GM21423 (cell line): ENCODE results near the gene CCDC88C.

Source experiments
- ATAC-seq: cut with Tn5 transposase; IDR thresholded peaks from one replicate; pipeline ENCODE4 v1.9.1; 2021; ENCODE audit warnings: mild to moderate bottlenecking, moderate library complexity; ENCODE audit not compliant: unreplicated experiment

Gene CCDC88C

DNA sequence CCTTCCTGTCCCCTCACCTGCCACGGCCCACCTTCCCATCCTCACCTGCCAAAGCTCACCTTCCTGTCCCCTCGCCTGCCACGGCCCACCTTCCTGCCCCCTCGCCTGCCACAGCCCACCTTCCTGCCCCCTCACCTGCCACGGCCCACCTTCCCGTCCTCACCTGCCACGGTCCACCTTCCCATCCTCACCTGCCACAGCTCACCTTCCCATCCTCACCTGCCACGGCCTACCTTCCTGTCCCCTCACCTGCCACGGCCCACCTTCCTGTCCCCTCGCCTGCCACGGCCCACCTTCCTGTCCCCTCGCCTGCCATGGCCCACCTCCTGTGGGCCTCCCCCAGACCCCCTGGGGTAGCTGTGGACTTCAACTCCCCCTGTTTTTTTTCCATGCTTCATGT lies 124.3 kb downstream of the CCDC88C start:
- ATAC-seq, result no peak

DNA sequence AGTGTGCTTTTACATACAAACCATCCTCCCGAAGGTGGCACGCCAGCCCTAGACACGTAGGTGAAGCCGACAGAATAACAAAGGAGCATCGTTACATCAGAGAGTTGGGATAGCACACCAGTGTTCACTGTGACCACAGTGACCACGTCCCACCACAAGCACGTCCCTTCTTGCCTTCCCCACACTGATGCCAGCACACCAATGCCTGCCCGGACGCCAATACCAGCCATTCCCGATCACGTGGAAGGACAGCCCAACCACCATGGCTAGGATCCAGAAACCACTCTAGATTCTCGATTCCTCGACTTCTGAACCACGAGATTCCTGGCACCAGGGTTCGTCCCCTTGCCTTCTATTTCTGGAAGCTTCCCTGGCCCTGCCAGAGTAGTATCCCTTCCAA lies 125.1 kb downstream of the CCDC88C start:
- no peak for ATAC-seq

DNA sequence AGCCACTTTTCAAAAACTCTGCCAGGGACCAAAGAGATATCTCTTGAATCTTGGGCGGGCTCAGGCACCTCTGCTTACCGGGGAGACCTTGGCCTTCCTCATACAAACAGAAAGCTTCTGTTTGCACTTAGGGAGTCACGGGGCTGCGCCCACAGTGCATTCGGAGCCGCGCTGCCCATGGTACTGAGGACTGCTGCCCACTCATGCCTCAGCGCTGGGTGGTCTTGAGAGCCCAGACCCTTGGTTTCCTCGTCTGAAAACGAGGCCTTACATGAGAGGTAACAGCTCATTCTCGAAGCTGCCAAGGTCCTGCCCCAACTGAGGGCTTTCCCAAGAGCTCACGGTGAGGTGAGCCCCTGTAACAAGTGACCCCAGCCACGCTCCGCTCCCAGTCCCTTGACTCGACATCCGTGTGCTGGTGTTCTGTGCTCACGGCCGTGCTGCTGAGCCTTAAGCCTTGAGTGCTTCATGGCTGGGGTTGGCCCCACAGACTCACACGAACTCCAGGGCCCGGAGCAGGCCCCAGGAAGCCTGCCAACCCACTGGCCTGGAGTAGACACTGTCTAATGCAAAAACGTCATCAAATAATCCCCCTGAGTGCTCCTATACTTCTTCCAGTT lies 125.7 kb downstream of the CCDC88C start:
- ATAC-seq, result no peak

DNA sequence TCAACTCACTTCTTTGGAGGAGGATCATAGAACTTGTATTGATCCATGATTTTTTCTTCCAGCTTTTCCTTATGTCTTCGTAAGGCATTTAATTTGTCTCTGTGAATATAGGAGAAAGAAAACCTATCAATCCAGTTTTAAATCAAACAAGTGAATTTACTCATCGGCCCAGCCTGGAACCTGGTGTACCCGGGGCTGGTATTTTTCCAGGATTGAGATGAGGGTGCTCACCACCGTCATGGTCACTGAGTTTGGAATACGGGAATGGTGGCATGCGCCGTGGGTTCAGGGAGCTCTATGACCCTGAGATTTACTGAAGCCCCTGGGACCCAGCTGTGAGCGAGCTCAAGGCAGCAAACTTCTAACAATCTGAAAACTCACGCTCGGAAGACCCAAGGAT lies 126.6 kb downstream of the CCDC88C start:
- ATAC-seq, result no peak

DNA sequence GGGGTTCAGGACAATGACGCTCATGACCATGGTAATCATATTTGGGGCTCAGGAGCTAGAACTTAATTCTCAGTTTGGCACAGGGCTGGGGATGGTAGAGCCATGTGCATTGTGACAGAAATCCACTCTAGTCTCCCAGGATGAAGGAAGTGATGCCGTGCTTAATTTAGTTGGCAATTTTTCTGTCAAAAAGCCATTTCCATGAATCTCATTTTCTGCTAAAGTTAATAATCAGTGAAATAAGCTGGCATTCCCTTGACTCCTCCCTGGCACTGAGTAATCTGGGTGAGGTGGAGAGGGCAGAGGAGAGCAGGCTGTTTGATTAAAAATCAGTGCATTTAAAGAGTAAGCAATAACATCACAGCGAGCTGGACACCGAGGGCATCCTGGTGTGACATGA lies 128.2 kb downstream of the CCDC88C start:
- no peak for ATAC-seq

DNA sequence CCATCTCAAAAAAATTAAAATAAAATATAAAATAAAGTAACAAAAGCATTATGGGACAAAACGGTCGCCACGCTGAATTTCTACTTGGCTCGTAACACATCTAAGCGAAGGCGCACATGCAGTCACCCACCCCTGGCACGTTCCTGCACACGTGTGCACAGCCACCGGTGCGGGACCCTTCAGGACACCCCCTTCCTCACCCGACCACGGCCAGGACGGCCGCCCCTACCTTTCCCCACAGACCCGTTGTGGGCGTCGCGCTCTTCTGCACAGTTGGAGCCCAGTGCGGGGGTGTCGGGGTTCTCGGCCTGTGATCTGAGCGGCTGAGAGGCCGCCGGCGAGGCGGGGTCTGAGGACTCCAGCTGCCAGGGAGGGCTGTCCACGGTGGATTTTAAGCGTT lies 128.7 kb downstream of the CCDC88C start:
- no peak for ATAC-seq

DNA sequence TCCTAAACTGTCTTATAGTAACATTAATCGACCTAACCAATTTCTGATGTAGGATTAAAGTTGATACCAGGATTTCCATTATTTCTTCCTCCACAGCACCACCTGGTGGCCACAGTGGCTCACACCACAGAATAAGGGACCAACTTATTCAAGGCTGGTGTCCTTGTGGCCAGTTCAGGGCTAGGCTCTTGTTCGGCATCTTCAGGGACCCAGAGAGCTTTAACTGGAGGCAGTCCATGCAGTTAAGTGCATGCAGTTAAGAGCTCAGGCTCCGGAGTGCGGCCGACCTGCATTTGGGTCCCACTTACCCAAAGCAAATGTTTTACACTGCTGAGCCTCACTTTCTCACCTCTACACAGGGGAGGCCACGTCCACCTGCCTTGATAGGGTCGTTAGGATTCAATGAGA lies 131.1 kb downstream of the CCDC88C start:
- ATAC-seq, result no peak

DNA sequence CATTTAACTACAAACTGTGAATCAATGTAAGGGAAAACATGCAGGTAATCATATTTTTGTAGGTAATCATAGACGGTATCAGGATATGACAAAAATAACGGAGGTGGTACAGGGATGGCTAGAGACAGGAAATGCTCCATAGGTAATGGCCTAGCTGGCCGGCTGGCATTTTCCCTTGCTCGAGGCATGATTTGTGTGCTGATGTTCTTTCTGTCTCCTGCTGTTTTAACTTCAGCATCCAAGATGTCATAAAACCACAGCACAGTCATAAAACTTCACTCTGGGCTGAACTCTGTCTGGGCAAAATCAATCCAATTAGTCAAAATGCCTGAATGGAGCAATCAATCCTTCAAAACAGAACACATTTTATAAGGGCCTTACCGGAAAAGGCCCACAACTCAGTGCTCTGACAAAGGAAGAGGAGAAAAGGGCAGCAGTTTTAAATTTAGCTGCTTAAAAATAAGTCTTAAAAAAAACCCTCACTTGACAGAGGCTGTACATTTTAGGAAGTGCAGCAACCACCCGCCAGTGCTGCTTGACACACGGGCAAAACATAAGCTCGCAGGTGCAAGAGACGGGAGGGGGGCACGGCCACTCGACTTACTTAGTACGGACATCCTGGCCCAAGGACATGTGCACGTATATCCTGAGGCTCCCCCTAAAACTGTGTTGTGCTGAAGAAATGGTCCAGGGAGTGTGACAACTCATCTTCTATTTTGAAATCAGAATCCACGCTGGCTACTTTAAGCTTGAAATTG lies 132.7 kb downstream of the CCDC88C start:
- no peak for ATAC-seq

DNA sequence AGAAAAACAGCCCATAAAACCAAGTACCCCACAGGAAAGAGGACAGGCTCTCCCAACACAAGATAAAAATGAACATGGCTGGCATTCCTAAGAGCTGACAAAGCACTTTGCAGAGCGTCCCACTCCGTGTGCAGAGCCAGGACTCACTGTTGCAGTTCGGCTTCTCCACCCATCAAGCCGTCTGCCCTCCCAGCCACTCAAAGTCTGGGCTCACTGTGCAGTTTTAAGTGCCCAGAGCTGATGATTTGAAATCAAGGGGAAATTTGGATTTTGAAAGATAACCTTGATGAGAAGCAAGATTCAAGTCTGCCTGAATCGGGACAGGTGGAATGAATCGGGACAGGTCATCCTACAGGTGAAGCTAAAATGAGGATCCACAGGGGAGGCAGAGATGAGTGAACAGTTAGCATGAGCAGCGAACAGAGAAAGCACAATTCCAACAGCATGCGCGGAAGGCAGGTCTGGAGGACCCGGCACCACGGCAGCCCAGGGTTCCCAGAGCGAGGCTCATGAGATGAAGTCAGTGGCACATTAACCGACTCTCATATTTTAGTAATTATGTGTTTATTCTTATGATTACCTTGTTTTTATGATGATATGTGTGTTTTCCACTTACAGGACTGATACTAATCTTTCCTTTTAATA lies 133.4 kb downstream of the CCDC88C start:
- ATAC-seq, result no peak

DNA sequence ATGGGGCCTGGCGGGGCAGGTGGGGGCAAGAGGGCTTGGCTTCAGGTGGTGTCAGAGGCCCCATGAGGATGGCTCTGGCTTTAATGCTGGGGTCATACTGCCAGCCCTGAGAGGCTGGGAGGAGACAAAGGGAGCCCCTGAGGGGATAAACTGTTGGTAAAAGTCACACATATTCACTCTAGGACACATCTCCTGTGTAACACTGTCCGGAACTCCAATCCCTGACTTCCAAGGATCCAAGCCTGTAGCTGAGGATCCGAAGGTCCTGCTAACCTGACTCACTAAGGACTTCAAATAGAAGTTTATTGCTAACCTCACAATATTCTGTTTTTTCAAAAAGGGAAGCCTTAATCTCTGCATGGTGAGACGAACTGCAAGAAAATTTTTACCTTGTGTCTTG lies 134.0 kb downstream of the CCDC88C start:
- ATAC-seq, result no peak

DNA sequence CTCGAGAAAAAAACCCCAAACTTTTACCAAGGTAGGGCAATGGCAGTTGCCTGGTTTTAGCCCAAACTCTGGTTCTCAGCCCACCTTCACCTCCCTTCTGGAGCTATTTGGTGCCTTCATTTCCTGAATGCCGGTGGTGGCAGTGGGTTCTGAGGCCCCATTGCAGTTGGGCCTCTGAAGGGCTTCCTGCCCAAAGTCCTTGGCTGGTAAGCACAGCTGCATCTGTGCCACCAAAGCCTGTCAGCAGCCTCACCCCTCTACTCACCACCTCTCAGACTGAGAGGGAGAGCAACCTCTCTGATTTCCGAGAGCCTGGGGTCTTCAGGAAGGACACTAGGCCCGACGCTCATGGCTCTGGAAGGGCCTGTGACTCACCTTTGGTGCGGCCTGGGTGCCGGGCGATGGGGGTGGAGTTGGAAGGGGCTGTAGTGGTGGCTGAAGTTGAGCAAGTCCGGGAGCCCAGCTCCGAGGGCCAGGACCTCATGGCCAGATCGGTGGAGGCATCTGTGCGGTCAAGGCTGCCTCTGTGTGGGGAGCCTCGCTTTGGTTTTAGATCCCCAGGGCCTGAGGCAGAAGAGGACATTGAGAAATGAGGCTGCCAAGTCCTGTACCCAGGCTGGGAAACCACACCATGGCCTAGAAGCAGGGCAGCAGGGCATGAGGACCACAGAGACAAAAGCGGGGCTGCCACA lies 134.5 kb downstream of the CCDC88C start:
- no peak for ATAC-seq

DNA sequence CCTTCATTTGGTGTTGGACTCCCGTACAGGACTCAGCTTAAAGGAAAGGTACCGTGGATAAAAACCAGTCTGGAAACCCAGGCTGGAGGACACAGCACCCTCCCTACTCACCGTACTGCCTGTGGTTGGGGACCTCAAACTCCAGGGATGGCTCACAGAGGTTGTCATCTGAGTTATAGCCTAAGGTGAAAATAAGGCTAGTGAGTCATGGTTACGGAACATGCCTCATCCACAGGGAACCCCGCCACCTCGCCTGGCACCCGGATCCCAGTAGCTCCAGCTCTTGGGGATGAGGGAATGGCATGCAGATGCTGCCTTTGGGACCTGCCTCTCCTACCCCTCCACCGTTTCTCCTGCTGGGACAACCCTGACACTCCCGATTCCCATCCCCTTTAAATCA lies 136.3 kb downstream of the CCDC88C start:
- ATAC-seq, result no peak

DNA sequence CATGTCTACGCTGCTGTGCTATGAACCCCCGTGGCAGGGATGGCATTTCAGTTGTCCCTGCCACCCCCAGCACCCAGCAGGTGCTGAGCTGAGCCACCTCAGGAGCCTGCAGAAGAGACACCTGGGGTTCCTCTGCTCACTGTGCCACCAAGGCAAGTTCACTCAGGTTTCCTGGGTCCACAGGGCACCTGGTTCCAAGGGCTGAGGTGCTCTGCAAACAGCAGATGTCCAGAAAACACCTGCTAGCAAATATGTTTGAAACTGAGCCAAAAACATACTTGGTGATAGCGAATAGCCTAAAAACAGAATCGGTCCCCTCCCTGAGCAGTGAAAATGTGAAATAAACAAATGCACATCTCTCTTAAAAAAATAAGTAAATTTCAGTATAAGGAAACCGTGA lies 137.5 kb downstream of the CCDC88C start:
- no peak for ATAC-seq

DNA sequence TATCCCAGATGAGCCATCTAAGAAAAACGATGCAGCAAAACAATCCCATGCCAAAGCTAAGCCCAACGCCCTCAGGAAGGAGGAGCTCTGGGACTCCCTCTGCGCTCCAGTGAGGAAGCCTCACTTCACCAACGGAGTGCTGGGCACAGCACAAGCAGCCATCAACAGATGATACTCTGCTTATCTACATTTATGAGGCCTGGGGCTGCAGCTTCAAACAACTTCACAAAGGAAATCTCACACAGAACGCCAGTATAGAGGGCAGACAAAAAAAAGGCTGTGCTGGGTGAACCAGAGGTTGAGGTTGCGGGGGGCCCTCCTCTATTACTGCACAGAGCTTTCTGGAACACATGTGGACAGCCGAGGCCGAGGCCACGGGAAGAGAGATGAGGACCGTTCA lies 138.3 kb downstream of the CCDC88C start:
- ATAC-seq, result no peak

DNA sequence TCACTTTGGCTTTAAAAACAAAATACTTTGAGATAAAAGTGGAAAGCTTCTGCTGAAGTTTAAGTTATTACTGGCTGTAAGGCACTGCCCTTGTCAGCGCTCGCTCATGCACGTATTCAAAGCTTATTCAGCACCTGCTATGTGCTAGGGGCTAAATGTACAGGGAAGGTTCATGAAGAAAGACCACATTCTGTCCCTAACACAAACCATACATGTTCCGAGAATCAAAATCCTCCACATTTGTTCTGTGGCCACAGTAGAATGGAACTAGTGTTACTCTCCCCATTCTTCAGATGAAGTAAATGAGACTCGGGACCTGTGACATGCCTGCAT lies 139.3 kb downstream of the CCDC88C start:
- ATAC-seq, result no peak

DNA sequence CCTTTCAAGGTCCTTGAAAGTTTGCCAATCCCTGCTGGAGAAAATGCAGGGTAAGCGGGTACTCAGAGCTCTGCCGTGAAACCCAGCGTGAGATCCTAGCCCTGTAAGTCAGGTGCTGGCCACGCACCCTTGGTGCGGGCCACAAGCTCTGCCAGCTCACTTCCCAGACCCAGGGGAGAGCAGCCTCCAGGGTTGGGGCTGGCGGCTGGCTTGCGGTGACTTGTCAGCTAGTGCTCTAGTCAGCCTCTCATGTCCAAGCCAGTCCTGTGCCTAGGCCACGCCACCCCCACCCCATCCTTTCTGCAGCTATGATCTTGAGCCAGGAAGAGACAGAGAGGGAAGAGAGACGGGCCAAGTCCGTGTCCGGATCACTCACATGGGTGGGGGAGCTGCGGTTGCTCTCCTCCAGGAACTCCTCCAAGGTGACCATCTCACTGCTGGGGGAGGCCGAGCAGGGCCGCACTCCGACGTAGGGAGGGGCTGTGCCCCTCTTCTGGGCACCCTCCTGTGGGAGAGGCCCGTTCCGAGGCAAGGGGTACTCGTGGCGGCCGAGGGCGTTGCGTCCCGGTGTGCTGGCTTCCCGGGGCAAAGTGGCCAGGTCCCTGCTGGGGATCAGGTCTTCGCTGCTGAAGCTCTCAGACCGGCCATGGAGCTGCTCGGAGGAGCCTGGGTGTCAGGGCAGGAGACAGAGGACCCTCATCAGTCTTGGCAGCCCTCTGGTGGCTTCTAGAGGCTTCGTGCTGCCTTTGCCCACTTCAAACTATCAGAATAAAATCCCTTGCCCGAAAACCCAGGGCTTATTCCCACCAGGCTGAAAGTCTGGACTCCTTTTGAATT lies 139.9 kb downstream of the CCDC88C start:
- no peak for ATAC-seq

DNA sequence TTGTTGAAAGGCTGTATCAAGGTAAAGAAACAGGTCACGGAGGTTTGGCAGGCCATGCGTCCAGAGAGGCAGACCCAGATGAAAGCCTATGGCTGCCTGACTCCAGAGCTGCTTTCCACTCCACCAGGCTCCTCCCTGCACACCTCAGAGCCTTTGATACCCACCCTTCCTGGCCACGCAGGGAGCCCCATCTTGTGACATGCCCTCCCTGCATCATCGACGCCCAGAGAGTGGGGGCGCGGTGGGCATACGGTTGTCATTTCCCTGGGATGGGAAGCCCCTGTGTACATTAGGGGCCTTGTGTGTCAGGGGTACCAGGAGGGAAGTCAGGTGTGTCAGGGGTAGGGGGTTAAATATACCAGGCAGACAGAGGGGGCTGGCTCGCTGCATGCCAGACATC lies 142.8 kb downstream of the CCDC88C start:
- no peak for ATAC-seq

DNA sequence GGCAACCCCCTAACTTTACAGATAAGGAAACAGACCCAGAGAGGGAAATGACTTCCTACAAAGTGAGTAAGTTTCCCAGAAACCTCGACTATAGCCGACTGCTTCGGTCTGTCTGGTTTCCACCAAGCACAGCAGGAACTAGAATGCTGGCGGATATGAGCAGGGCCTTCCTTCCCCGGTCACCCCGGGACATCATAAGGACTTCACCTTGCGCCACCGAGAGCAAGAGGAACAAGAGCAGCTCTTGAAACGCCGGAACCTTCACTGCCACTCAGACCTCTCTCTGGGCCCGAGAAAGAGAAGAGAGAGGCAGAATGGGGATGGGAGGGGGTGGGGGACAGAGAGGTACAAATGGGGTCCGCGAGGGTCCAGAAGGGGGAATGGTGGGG lies 143.7 kb downstream of the CCDC88C start:
- no peak for ATAC-seq

DNA sequence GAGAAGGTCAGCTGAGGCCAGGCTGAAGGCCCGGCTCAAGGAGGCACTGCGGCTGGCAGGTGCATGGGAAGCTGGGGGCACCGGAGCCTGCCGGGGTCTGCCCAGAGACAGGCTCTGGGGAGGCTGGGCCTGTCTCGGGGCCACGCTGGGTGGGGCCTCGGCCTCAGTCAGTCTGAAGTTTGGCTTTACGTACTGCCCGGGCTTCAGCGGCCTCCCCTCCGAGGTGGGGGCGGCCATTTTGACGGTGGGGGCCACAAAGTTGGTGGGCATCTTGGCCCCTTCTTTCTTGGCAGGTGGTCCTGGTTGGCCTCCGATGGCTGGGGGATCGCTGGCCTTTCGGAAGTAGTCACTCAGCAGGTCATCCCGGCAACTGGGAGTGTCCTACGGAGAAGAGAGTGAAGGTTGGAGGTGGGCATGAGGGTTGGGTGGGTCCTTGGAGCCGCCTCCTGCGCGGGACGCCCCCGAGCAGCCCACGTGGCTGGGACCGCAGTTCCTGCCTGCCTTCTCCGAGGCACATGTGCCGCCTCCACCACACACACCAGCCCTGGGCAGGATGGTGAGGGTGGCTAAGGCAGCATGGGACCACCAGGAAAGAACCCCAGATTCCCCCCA lies 144.2 kb downstream of the CCDC88C start:
- ATAC-seq, result no peak
